HG03442 (cell line): ENCODE results near the gene ATP1B1.

Source experiments
- ATAC-seq: cut with Tn5 transposase; IDR thresholded peaks from one replicate; pipeline ENCODE4 v1.9.1; 2021; ENCODE audit warnings: mild to moderate bottlenecking, moderate library complexity; ENCODE audit not compliant: unreplicated experiment

The ATP1B1 gene

DNA sequence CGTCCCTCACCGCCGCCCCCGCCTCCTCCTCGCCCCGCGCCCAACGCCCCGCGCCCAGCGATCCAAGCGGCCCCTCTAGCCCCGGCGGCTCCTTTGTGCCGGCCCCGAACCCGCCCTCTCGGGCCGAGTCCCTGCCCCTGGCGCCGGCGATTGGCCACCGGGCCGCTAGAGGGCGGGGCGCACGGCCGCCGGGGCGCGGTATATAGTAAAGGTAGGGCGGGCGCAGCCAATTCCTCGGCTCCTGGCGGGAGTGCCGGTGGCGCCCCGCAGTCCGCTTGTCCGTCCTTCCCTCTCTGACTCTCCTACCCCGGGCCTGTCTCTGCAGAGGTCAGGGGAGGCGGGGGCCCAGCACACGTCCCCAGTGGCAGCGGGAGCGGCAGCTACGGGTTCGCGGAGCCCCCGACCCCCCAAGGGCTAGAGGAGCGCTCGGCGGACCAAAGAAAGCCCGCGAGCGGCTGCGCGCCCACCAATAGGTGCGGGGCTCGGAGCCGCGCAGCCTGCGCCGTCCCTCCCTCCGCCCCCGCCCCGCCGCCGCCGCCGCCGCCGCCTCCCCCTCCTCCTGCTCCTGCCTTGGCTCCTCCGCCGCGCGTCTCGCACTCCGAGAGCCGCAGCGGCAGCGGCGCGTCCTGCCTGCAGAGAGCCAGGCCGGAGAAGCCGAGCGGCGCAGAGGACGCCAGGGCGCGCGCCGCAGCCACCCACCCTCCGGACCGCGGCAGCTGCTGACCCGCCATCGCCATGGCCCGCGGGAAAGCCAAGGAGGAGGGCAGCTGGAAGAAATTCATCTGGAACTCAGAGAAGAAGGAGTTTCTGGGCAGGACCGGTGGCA is at the start of gene ATP1B1:
Gene ATP1B1 (plus strand): TSS at position 596 of the 826 bp plus-strand sequence. CDS start 140 bp downstream, at position 736.
- ATAC-seq = peak; percentile 92

DNA sequence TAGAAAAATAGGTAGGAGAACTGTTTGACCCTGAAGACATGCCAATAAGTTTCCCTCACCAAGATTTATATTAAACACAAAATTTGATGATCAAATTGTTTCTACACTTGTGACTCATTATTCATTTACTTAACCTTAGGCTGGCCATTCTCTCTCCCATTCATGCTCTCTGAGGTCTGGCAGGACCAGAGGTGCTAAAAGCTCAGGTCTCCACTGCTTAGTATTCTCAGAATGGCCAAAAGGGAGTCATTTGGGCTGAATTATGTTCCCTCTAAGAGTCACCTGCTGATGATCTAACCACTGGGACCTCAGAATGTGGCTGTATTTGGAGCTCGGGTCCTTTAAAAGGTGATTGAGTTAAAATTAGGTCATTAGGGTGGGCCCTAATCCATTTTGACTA is 47.1 kb upstream of the ATP1B1 start:
- ATAC-seq = no peak

- no peak for ATAC-seq
These were observed 46.3 kb upstream of the ATP1B1 start for GRCh38 chr1:169060043-169060722.

GRCh38 chr1:169060919-169061639 is 45.4 kb upstream of the ATP1B1 start:
- ATAC-seq = no peak

GRCh38 chr1:169062152-169062551 is 44.3 kb upstream of the ATP1B1 start:
- no peak for ATAC-seq

DNA sequence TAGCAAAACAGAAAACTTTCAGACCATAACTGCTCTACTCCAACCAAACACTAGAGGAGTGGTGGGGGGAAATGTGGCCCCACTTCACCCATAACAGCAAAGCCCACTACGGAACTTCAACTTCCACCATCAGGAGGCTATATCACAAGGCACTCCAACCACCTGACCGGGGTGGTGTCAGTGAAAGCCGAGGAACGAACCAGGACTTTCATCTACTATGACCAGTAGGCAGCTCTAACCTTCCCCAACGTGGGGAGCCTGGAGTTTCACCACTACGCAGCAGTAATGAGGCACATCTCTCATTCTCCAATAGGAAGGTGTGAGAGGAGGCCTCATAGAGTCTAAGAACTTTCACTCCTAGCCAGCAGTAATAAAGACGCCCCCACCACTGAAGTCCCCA is 42.4 kb upstream of the ATP1B1 start:
- no peak for ATAC-seq

DNA sequence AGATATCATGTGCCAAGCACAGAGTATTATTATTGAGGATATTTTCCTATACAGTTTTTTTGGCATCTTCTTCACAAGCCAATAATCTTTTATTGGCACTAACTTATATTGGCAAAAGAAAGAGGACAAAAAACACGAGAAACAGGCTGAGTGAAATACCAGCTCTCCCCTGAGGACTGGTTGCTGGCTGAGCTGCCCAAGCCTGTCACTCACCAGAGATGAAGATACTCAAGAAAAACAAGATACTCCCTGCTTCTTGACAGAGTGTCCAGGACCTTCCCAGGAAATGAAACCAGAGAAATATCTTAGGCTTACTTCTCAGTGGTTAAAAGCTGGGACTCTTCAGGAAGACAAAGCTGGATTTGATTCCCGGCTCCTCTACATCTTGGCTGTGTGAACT is 35.9 kb upstream of the ATP1B1 start:
- no peak for ATAC-seq

DNA sequence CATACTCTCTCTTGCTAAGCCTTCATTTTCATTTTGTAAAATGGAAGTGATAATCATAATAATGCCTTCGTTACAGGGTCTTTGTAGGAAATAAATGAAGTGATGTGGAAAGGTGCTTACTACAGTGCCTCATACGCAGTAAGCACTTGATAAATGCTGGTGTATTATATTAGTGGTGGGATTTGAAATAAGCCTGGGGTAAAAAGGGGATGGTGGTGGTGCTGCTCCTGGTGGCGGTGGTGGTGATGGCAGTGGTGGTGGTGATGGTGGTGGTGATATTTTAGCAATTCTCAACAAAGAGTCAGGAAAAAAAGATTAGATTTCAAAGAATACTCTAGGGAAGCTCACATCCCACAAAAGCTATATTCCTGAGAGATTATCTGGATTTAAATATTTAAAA is 35.5 kb upstream of the ATP1B1 start:
- ATAC-seq = no peak

- ATAC-seq = no peak
These were observed 33.4 kb upstream of the ATP1B1 start for GRCh38 chr1:169072945-169073725.

DNA sequence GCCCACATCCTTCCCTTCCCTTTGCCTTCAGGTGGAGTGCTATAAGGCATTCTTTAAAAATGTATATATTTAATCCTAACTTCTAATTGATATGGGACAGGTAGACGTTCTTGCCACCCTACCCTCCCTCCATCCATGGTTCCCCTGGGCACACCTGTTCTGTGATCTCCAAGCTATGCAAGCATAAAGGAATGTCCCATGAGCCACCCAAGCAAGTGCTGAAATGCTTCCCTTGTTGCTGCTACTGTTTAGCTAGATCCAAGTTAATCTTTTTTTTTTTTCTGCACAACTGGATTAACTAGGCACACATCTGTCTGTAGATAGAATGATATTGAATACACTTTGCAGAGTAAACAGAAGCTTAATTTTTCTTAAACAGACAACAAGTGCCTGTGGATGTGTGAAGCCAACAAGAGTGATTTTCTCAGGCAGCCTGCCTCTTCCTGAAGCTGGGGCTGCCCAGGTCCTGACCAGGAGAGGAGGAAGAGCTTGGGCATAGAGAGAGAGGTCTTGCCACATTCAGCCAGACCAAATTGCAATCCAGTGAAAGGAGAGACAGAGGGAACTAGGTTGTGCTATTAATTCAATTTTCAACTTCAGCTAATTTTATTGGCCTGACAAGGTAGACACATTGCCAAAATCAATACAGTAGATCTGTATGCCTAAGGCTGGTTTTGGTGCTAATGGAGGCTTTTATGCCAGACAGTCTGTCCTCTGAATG is 28.2 kb upstream of the ATP1B1 start:
- ATAC-seq = no peak

GRCh38 chr1:169081503-169082123 is 24.9 kb upstream of the ATP1B1 start:
- no peak for ATAC-seq

DNA sequence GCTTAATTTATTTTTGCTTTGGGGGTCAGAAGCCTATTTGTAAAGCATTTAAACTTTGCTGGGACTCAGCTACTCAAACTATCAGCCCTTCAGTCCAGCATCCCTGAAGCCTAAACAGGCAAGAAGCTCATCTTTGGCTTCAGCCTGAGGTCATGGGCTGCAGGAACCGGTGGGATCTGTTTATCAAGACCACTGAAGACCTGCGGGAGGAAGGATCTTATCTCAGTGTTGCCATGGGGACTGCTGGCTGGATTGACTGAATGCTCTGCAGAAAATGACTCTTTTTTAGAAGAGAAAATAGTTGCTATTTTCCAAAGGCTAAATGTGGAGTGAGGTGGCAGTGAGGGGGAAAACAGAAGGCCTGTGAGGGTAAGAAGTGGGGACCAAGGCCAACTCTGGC is 20.6 kb upstream of the ATP1B1 start:
- no peak for ATAC-seq

- ATAC-seq = no peak
These were observed 19.7 kb upstream of the ATP1B1 start for GRCh38 chr1:169086603-169087455.

- ATAC-seq = no peak
These were observed 18.6 kb upstream of the ATP1B1 start for GRCh38 chr1:169087876-169088275.

GRCh38 chr1:169089776-169090175 is 16.7 kb upstream of the ATP1B1 start:
- ATAC-seq = no peak

- ATAC-seq = no peak
These were observed 16.1 kb upstream of the ATP1B1 start for GRCh38 chr1:169090308-169090899.

DNA sequence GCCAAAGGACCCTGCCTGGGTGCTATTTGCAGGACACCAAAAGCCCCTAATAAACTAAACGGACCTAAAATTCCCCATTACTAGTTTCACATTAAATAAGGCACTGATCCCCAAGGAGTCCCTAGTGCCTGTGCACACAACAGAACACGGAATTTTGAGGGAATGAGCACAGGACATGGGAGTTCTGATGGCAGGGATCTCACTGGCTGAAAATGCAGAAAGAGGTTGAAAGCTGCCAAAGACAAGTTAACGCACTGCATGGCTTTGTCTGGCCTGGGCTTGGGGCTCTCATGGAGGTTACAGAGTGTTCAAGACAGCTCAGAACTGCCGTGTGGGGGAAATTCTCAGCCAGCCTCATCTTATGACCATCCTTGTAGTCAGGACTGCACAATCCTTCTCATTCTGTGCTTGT is 15.6 kb upstream of the ATP1B1 start:
- peak; percentile 44 for ATAC-seq

GRCh38 chr1:169091480-169091941 is 15.0 kb upstream of the ATP1B1 start:
- peak; percentile 75 for ATAC-seq
